ENCODE data around the gene CCT5.

The CCT5 gene

GRCh38 chr5:10301266-10301665, 51.2 kb downstream of the CCT5 start:
- Histone ChIP-seq H3K9me3 (ENCODE audit: control insufficient read depth, insufficient read depth, low read depth, low read length) (no peaks in the 10 kb centered on the region), H3K4me1 (ENCODE audit: control insufficient read depth, insufficient read depth, low read length) (no peaks in the 10 kb centered on the region), H3K27ac (ENCODE audit: extremely low read depth, low read depth, low read length) (no peak overlapping the region), H3K36me3 (ENCODE audit: control insufficient read depth in 2 of 2, insufficient read depth in 1 of 2, low read length in 2 of 2) (no peaks in the 10 kb centered on the region), H3K4me3 (ENCODE audit: low read depth, low read length) (no peak overlapping the region)
- ChIA-PET POLR2A (interaction anchor here (1.0 kb wide), 1 partner anchor 52 kb away, joined by 6 read pairs; the partner anchor contains the start of gene MARCHF6), CTCF (interaction anchor here (2.5 kb wide), 1 partner anchor 17 kb away, joined by 8 read pairs; no protein-coding TSS in a partner anchor)
- TF ChIP-seq HOXD13 (CRISPR knock-in tag; IDR thresholded peaks at IDR 0.05; ENCODE audit: borderline replicate concordance): no peak
- TF ChIP-seq ZSCAN4 (tag by site-specific recombination; IDR thresholded peaks at IDR 0.05): no peak
- TF ChIP-seq KLF1 (tag by site-specific recombination; IDR thresholded peaks at IDR 0.05): peak; percentile 59
- 0 out of 2 replicates have a peak, but pooled peaks have one; percentile 43 for TF ChIP-seq PATZ1 (tag by site-specific recombination; IDR thresholded peaks at IDR 0.05)
- no peak for TF ChIP-seq ZNF280C (tag by site-specific recombination; IDR thresholded peaks at IDR 0.05)
- peak; percentile 77 for TF ChIP-seq PRDM6 (tag by site-specific recombination; IDR thresholded peaks at IDR 0.05)
- TF ChIP-seq SP7 (tag by site-specific recombination; IDR thresholded peaks at IDR 0.05): peak; percentile 61
- no peak for TF ChIP-seq BCL11A (tag by site-specific recombination; IDR thresholded peaks at IDR 0.05; ENCODE audit: low read depth)

GRCh38 chr5:10301842-10302610, 51.9 kb downstream of the CCT5 start:
- no peak overlapping the region for H3K27ac ChIP-seq (ENCODE audit: extremely low read depth, low read depth, low read length)
- H3K4me1 ChIP-seq (ENCODE audit: control insufficient read depth, insufficient read depth, low read length): no peaks in the 10 kb centered on the region
- TF ChIP-seq ZNF324 (tag by site-specific recombination; IDR thresholded peaks at IDR 0.05): no peak
- TF ChIP-seq ZNF449 (tag by site-specific recombination; IDR thresholded peaks at IDR 0.05): no peak
- TF ChIP-seq ZNF280D (tag by site-specific recombination; IDR thresholded peaks at IDR 0.05): no peak
- TF ChIP-seq ZNF362 (tag by site-specific recombination; IDR thresholded peaks at IDR 0.05): 0 out of 2 replicates have a peak, but pooled peaks have one; percentile 39
- TF ChIP-seq SP7 (tag by site-specific recombination; IDR thresholded peaks at IDR 0.05): no peak
- no peak for TF ChIP-seq ZNF292 (tag by site-specific recombination; IDR thresholded peaks at IDR 0.05; ENCODE audit: borderline replicate concordance, low read depth)
- TF ChIP-seq ZNF416 (tag by site-specific recombination; IDR thresholded peaks at IDR 0.05): no peak
- TF ChIP-seq ZNF394 (tag by site-specific recombination; IDR thresholded peaks at IDR 0.05; ENCODE audit: borderline replicate concordance): no peak
- CTCF ChIA-PET: interaction anchor here (0.6 to 2.5 kb wide), 3 partner anchors 18 to 56 kb away, joined by 4 to 8 read pairs (median 8); no protein-coding TSS in a partner anchor
- POLR2A ChIA-PET: interaction anchor here (1.0 kb wide), 1 partner anchor 51 kb away, joined by 6 read pairs; the partner anchor contains the start of gene MARCHF6
- H3K36me3 ChIP-seq (ENCODE audit: control insufficient read depth in 2 of 2, insufficient read depth in 1 of 2, low read length in 2 of 2): no peaks in the 10 kb centered on the region
- H3K9me3 ChIP-seq (ENCODE audit: control insufficient read depth, insufficient read depth, low read depth, low read length): no peaks in the 10 kb centered on the region
- H3K4me3 ChIP-seq (ENCODE audit: low read depth, low read length): no peak overlapping the region
